ENCODE data around the gene PTPRC.

DNA sequence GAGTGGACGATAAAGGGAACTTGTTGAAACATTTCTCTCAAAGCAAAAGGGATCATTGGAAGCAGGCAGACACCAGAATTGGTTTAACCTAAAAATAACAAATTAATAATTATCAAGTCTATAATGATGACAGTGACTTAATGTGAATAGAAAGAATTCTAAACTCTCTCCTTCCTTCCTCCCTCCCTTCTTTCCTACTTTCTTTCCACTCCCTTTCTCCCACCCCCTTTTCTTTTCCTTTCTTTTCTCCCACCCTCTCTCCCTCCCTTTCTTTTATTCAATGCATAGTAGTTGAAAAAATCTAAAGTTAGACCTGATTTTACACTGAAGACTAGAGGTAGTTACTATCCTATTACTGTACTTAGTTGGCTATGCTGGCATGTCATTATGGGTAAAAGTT, 55.7 kb downstream of the PTPRC start:
- no peak for TF ChIP-seq CTCF (conservative IDR thresholded peaks at IDR 0.05)
- TF ChIP-seq ZFX (IDR thresholded peaks at IDR 0.05) = no peak
